K562 (cell line): ENCODE measurements around the gene LYPD6B. TPM values are rescaled to one million over a fixed set of nuclear protein-coding genes. Genes with fewer than 3 reads are reported as not detected.

ENCODE experiments used
- ATAC-seq: fragments of 200-7000 bp; cut with Tn5 transposase; 3 replicates; pipeline ENCODE4 v1.9.1; 2020; ENCODE audit warnings: moderate library complexity
- BruUV-seq: library from RNA; stranded (reverse); fragments of 400-500 nt; replicated peaks from 2 replicates; lab custom pipeline; 2021; lab: Mats Ljungman, UMichigan
- CTCF ChIA-PET: fragments of 300-600 bp; formaldehyde crosslinking; extraction: SDS; loops from one replicate; lab custom pipeline; 2021; ENCODE audit warnings: low intra/inter-chr PET ratio; lab: Yijun Ruan, JAX
- POLR2A ChIA-PET: fragments of 300-600, 350-650 bp; sonication (Branson Sonifier 250); formaldehyde crosslinking; extraction: SDS; loops from one replicate; lab custom pipeline; 2021; ENCODE audit warnings: antibody characterized with exemption, inconsistent platforms; lab: Yijun Ruan, JAX
- DNase-seq, 4 experiments: peaks; one replicate each; pipeline versions ENCODE4 v3.0.0 to v3.0.0-alpha.2; 2011 to 2018; ENCODE audit warnings: low spot score in 3 of 4, mixed read lengths in 3 of 4; ENCODE audit errors: extremely low read depth in 1 of 4
- FAIRE-seq: peaks from 2 replicates; lab custom pipeline; 2011; peaks lifted over from hg19 to GRCh38; lab: Jason Lieb, UNC
- H2AFZ ChIP-seq: 2 replicates; pipeline ENCODE4 v1.6.0; 2011; ENCODE audit warnings: low read depth, low read length, control low read depth, inconsistent platforms
- H3K27ac ChIP-seq: fragments of 200-600 bp; 3 replicates; pipeline ENCODE4 v1.8.0; 2011; ENCODE audit warnings: low read depth, mild to moderate bottlenecking, control low read depth, inconsistent platforms, low read length, moderate library complexity, mixed read lengths; ENCODE audit errors: extremely low read depth
- H3K27me3 ChIP-seq, 2 experiments: fragments of 300-600 bp in 1 of 2; 2 replicates in 1 of 2; 3 replicates in 1 of 2; pipeline versions ENCODE4 v1.6.0 to v1.8.0; 2011; ENCODE audit warnings: inconsistent platforms in 2 of 2, low read length in 2 of 2, mild to moderate bottlenecking in 1 of 2, mixed read lengths in 1 of 2, moderate library complexity in 1 of 2; ENCODE audit not compliant: control insufficient read depth in 2 of 2, insufficient read depth in 2 of 2
- H3K36me3 ChIP-seq: fragments of 300-600 bp; 3 replicates; pipeline ENCODE4 v1.8.0; 2011; ENCODE audit warnings: mild to moderate bottlenecking, low read length, inconsistent platforms; ENCODE audit not compliant: control insufficient read depth, insufficient read depth
- H3K4me1 ChIP-seq, 2 experiments: fragments of 200-600 bp in 1 of 2; replicated peaks in 1 of 2; 2 replicates in 1 of 2; 3 replicates in 1 of 2; pipeline versions ENCODE4 v1.5.1 to v1.8.0; 2011; ENCODE audit warnings: inconsistent platforms in 2 of 2, low read length in 2 of 2, mild to moderate bottlenecking in 1 of 2, mixed read lengths in 1 of 2, moderate library complexity in 1 of 2; ENCODE audit not compliant: control insufficient read depth in 2 of 2, insufficient read depth in 2 of 2
- H3K4me2 ChIP-seq: 2 replicates; pipeline ENCODE4 v1.6.1; 2011; ENCODE audit warnings: low read length, control low read depth, inconsistent platforms, mixed read lengths; ENCODE audit not compliant: insufficient read depth
- H3K4me3 ChIP-seq: fragments of 200-600 bp; sonication (generic), shearing (Covaris generic); 2 replicates; pipeline ENCODE4 v1.5.1; 2016; ENCODE audit warnings: control low read depth, inconsistent platforms
- H3K79me2 ChIP-seq: fragments of 200-600 bp; 3 replicates; pipeline ENCODE4 v1.8.0; 2011; ENCODE audit warnings: low read length, inconsistent platforms; ENCODE audit not compliant: control insufficient read depth, insufficient read depth
- H3K9ac ChIP-seq, 2 experiments: 2 replicates each; pipeline versions ENCODE4 v1.6.0 to v1.6.1; 2011; ENCODE audit warnings: low read depth in 2 of 2, low read length in 2 of 2, control low read depth in 1 of 2, inconsistent platforms in 1 of 2, mild to moderate bottlenecking in 1 of 2, mixed read lengths in 1 of 2; ENCODE audit not compliant: insufficient read depth in 1 of 2
- H3K9me1 ChIP-seq: one replicate; pipeline ENCODE4 v1.6.0; 2011; ENCODE audit warnings: inconsistent platforms, mild to moderate bottlenecking, low read length, moderate library complexity; ENCODE audit not compliant: control insufficient read depth, insufficient read depth
- H3K9me3 ChIP-seq: replicated peaks from 2 replicates; pipeline ENCODE4 v1.5.1; 2011; ENCODE audit warnings: low read depth, low read length, inconsistent platforms; ENCODE audit not compliant: control insufficient read depth, insufficient read depth
- H4K20me1 ChIP-seq: replicated peaks from 2 replicates; pipeline ENCODE4 v1.6.1; 2011; ENCODE audit warnings: low read length, inconsistent platforms, mixed read lengths; ENCODE audit not compliant: control insufficient read depth, insufficient read depth
- CTCFL ChIP-seq: IDR thresholded peaks from 2 replicates; pipeline ENCODE4 v1.6.1; 2011; ENCODE audit warnings: borderline replicate concordance, low read depth, mild to moderate bottlenecking, moderate library complexity, low read length; ENCODE audit not compliant: insufficient read depth, poor library complexity, severe bottlenecking
- FOXJ3 ChIP-seq: sonication (generic); formaldehyde crosslinking; IDR thresholded peaks from 2 replicates; pipeline ENCODE4 v1.4.0; 2020; ENCODE audit warnings: mild to moderate bottlenecking, missing genetic modification reagents
- HDAC2 ChIP-seq: fragments of 450-650 bp; IDR thresholded peaks from 2 replicates; pipeline ENCODE4 v1.6.1; 2016; ENCODE audit warnings: mild to moderate bottlenecking
- KAT7 ChIP-seq: sonication (generic); formaldehyde crosslinking; IDR thresholded peaks from 2 replicates; pipeline ENCODE4 v1.8.0; 2022; ENCODE audit warnings: missing genetic modification reagents, mild to moderate bottlenecking, borderline replicate concordance
- RAD21 ChIP-seq, 2 experiments: fragments of 250-450 bp in 1 of 2; fragments of 450-650 bp in 1 of 2; sonication (Bioruptor Pico) in 1 of 2; formaldehyde crosslinking in 1 of 2; IDR thresholded peaks in 1 of 2; conservative IDR thresholded peaks in 1 of 2; 2 replicates each; pipeline versions ENCODE4 v1.4.0 to v1.8.0; 2020 to 2022; ENCODE audit warnings: mild to moderate bottlenecking in 2 of 2, moderate library complexity in 1 of 2
- SMARCC2 ChIP-seq: fragments of 450-650 bp; IDR thresholded peaks from 2 replicates; pipeline ENCODE4 v1.6.1; 2017; ENCODE audit warnings: antibody characterized with exemption, moderate library complexity, mild to moderate bottlenecking, low read depth
- ZC3H4 ChIP-seq: sonication (generic); formaldehyde crosslinking; IDR thresholded peaks from 2 replicates; pipeline ENCODE4 v1.9.0; 2021; ENCODE audit warnings: missing genetic modification reagents, borderline replicate concordance
- ZNF140 ChIP-seq: fragments of 250-450 bp; sonication (Bioruptor Pico); IDR thresholded peaks from 2 replicates; pipeline ENCODE4 v1.8.0; 2021; ENCODE audit warnings: moderate library complexity, mild to moderate bottlenecking, inconsistent platforms
- ZNF274 ChIP-seq: IDR thresholded peaks from 2 replicates; pipeline ENCODE4 v1.6.1; 2011; ENCODE audit warnings: low read depth, mild to moderate bottlenecking, low read length, moderate library complexity, borderline replicate concordance
- WGBS: fragments of 100-300 bp; shearing (Covaris generic); methylation state at CpG from one replicate; pipeline ENCODE4 v1.1.6; 2016; ENCODE audit warnings: low coverage, mixed read lengths; ENCODE audit not compliant: insufficient coverage; ENCODE audit errors: missing lambda C conversion rate; 5-methylcytosine and 5-hydroxymethylcytosine counted together
- in situ Hi-C: fragments of 300-500 bp; cut with MboI; formaldehyde crosslinking; loops from 4 replicates; pipeline ENCODE4 v1.15.0; 2018; ENCODE audit warnings: inconsistent platforms, mixed read lengths
- intact Hi-C: fragments of 100-400 bp; cut with micrococcal nuclease; formaldehyde crosslinking; loops from 2 replicates; pipeline ENCODE4 v1.14.2; 2022
- polyA plus RNA-seq, 8 experiments: library from polyadenylated mRNA; depleted of rRNA in 4 of 8; stranded (reverse) in 5 of 8; unstranded in 3 of 8; fragments of >200 nt; fragmentation: Nextera tagmentation in 2 of 8; fragmentation: Illumina TruSeq in 1 of 8; extraction: Ambion mirVana in 2 of 8; extraction: Trizol in 1 of 8; gene quantifications; 2 replicates each; pipeline versions ENCODE4 v1.2.1 to v1.2.3, GENCODE V29; 2011 to 2014; ENCODE audit warnings: inconsistent platforms in 1 of 8, missing spikeins in 1 of 8
- total RNA-seq, 7 experiments: library from RNA; depleted of rRNA in 6 of 7; stranded (reverse); fragments of >200 nt in 6 of 7; fragmentation: Illumina TruSeq in 2 of 7; extraction: Trizol in 2 of 7; gene quantifications; 2 replicates each; pipeline versions ENCODE4 v1.2.1 to v1.2.3, GENCODE V29; 2011 to 2021; ENCODE audit warnings: low replicate concordance in 1 of 7
- TF ChIP-seq, protein P1 (sequence below), 2 experiments: fragments of 450-650 bp; IDR thresholded peaks; 2 replicates each; pipeline ENCODE4 v1.6.1; 2018; ENCODE audit warnings: mild to moderate bottlenecking in 2 of 2, low read depth in 1 of 2; ENCODE audit not compliant: partially characterized antibody in 2 of 2

Gene LYPD6B
- total and polyA plus RNA-seq, 9 of the 15 experiments (the other 6 are each of a cell fraction or from before 2014, with no cell fraction given): not detected

DNA sequence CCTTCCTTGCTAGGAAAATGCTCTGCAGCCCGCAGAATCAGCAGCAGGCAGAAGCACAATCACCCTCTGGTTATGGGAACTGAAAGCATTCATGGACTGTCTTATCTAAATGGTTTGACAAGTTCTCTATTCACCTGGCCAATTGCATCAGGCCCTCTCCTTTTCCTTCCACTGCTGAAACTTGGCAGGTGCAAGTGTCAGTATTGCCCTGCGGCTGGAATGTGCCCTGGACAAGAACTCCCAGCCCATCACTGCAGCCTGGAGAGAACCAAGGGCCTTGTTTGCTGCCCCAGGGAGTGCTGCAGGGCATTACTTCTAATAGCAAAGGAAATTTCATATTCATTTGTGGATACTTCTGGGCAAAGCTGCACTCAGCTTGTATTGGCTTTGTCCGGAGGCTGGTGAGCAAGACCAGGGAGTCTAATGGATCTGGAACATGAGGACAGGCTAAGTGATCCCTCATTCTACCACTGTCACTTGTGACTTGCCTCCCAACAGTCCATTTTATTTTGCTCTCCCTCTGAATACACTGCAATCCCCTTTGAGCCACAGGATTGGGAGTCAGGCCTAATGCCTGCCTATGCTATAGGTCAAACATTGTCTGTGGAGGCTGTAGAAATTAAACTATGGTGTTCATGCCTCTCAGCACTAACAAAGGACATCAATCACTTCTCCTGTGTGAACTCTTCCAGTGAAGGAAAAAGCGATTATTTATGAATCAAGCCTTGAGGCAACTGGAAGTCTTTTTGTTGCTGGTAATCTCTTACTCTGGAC, 116.9 kb downstream of the LYPD6B start (continued):
- no peak for TF ChIP-seq CTCFL
- TF ChIP-seq ZNF274: no peak
- TF ChIP-seq ZC3H4: no peak
- TF ChIP-seq RAD21 (CRISPR knock-in tag; conservative IDR thresholded peaks at IDR 0.05 in 1 of 2, IDR thresholded peaks at IDR 0.05 in 1 of 2): no peak

GRCh38 chr2:149155988-149156387, 117.5 kb downstream of the LYPD6B start:
- ATAC-seq: no peak
- H3K9me1 ChIP-seq: no peaks in the 10 kb centered on the region
- TF ChIP-seq, protein P1, sequence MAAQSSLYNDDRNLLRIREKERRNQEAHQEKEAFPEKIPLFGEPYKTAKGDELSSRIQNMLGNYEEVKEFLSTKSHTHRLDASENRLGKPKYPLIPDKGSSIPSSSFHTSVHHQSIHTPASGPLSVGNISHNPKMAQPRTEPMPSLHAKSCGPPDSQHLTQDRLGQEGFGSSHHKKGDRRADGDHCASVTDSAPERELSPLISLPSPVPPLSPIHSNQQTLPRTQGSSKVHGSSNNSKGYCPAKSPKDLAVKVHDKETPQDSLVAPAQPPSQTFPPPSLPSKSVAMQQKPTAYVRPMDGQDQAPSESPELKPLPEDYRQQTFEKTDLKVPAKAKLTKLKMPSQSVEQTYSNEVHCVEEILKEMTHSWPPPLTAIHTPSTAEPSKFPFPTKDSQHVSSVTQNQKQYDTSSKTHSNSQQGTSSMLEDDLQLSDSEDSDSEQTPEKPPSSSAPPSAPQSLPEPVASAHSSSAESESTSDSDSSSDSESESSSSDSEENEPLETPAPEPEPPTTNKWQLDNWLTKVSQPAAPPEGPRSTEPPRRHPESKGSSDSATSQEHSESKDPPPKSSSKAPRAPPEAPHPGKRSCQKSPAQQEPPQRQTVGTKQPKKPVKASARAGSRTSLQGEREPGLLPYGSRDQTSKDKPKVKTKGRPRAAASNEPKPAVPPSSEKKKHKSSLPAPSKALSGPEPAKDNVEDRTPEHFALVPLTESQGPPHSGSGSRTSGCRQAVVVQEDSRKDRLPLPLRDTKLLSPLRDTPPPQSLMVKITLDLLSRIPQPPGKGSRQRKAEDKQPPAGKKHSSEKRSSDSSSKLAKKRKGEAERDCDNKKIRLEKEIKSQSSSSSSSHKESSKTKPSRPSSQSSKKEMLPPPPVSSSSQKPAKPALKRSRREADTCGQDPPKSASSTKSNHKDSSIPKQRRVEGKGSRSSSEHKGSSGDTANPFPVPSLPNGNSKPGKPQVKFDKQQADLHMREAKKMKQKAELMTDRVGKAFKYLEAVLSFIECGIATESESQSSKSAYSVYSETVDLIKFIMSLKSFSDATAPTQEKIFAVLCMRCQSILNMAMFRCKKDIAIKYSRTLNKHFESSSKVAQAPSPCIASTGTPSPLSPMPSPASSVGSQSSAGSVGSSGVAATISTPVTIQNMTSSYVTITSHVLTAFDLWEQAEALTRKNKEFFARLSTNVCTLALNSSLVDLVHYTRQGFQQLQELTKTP (IDR thresholded peaks at IDR 0.05; ENCODE audit: low read depth in 1 of 2, partially characterized antibody in 2 of 2): no peak
- TF ChIP-seq FOXJ3 (no peak), ZNF140 (no peak), SMARCC2 (no peak), KAT7 (CRISPR knock-in tag) (no peak), HDAC2 (no peak)
- TF ChIP-seq, all 486 proteins: peak for 0
- H3K79me2 ChIP-seq: no peaks in the 10 kb centered on the region
- no peak overlapping the region for H3K4me2 ChIP-seq
- intact Hi-C loops: no loop called here
- no peaks in the 10 kb centered on the region for H3K9me3 ChIP-seq
- FAIRE-seq (no peak), DNase-seq (no peak)
- WGBS: 0% methylated on average over 2 of the region's 2 CpGs
- CTCF ChIA-PET: no interaction called here
- H3K4me1 ChIP-seq: no peaks in the 10 kb centered on the region
- no peaks in the 10 kb centered on the region for H3K36me3 ChIP-seq
- H3K27me3 ChIP-seq: no peaks in the 10 kb centered on the region
- POLR2A ChIA-PET: no interaction called here
- no peak overlapping the region for H3K9ac ChIP-seq
- in situ Hi-C loops: no loop called here
- H2AFZ ChIP-seq: no peak overlapping the region
- no TSS peak for BruUV-seq
- H3K27ac ChIP-seq: no peak overlapping the region
- no peak overlapping the region for H3K4me3 ChIP-seq
- H4K20me1 ChIP-seq: no peaks in the 10 kb centered on the region
